Endodermal cell (in vitro differentiated cells): ENCODE results near the gene C6orf15. TPM values are rescaled to one million over a fixed set of nuclear protein-coding genes. Genes with fewer than 3 reads are reported as not detected.

Experiments
- DNase-seq: peaks from one replicate; pipeline ENCODE4 v3.0.0-alpha.2; 2017
- H3K27ac ChIP-seq: 2 replicates; pipeline ENCODE4 v1.5.1; 2013; ENCODE audit warnings: mild to moderate bottlenecking, low read depth, low read length, moderate library complexity
- H3K27me3 ChIP-seq: 2 replicates; pipeline ENCODE4 v1.6.1; 2013; ENCODE audit warnings: mild to moderate bottlenecking, low read length, moderate library complexity; ENCODE audit not compliant: insufficient read depth, control insufficient read depth, poor library complexity, severe bottlenecking
- H3K36me3 ChIP-seq: 2 replicates; pipeline ENCODE4 v1.7.0; 2013; ENCODE audit warnings: mild to moderate bottlenecking, low read length, moderate library complexity; ENCODE audit not compliant: control insufficient read depth, insufficient read depth
- H3K4me1 ChIP-seq: one replicate; pipeline ENCODE4 v1.7.0; 2013; ENCODE audit warnings: low read length; ENCODE audit not compliant: control insufficient read depth, insufficient read depth
- H3K4me3 ChIP-seq: 2 replicates; pipeline ENCODE4 v1.5.1; 2013; ENCODE audit warnings: mild to moderate bottlenecking, low read length, moderate library complexity
- H3K9ac ChIP-seq: 2 replicates; pipeline ENCODE4 v1.6.1; 2013; ENCODE audit warnings: mild to moderate bottlenecking, low read length, moderate library complexity; ENCODE audit not compliant: poor library complexity, severe bottlenecking; ENCODE audit errors: extremely low read depth
- H3K9me3 ChIP-seq: 2 replicates; pipeline ENCODE4 v1.6.1; 2013; ENCODE audit warnings: mild to moderate bottlenecking, low read length, moderate library complexity; ENCODE audit not compliant: control insufficient read depth
- H3K27ac Mint-ChIP-seq: 2 replicates; pipeline ENCODE4 v1.8.0; 2020; ENCODE audit warnings: mixed read lengths
- H3K27me3 Mint-ChIP-seq: 2 replicates; pipeline ENCODE4 v1.8.0; 2021; ENCODE audit warnings: mild to moderate bottlenecking, mixed read lengths; ENCODE audit not compliant: insufficient read depth
- H3K36me3 Mint-ChIP-seq: 2 replicates; pipeline ENCODE4 v1.8.0; 2020; ENCODE audit warnings: low read depth, mixed read lengths
- H3K4me1 Mint-ChIP-seq: 2 replicates; pipeline ENCODE4 v1.8.0; 2020; ENCODE audit warnings: mixed read lengths
- H3K4me3 Mint-ChIP-seq: 2 replicates; pipeline ENCODE4 v1.8.0; 2020; ENCODE audit warnings: mild to moderate bottlenecking, moderate library complexity, mixed read lengths
- H3K9me3 Mint-ChIP-seq: 2 replicates; pipeline ENCODE4 v1.8.0; 2020; ENCODE audit warnings: mild to moderate bottlenecking, mixed read lengths
- WGBS, 2 experiments: methylation state at CpG; one replicate each; pipeline versions ENCODE4 v1.1.5 to v1.1.7; 2013; ENCODE audit warnings: missing lambda C conversion rate in 2 of 2, mixed read lengths in 1 of 2; ENCODE audit not compliant: insufficient coverage in 1 of 2, insufficient read length in 1 of 2; 5-methylcytosine and 5-hydroxymethylcytosine counted together
- total RNA-seq, 2 donors: library from RNA; stranded (reverse); fragmentation: NEBNext Ultra II Directional in 1 of 2; extraction: Animal tissue kit (Norgen Biotek cat#: 25700) in 1 of 2; gene quantifications; 2 replicates in 1 of 2; 3 replicates in 1 of 2; pipeline ENCODE4 v1.2.1, GENCODE V29; 2021
- TF ChIP-seq, protein P1 (sequence below): fragments of 200-600 bp; sonication (generic); conservative IDR thresholded peaks from 2 replicates; pipeline ENCODE4 v1.5.0; 2021; ENCODE audit warnings: antibody characterized with exemption, mild to moderate bottlenecking

C6orf15 gene
- total RNA-seq, 2 donors from 2014 or later, result not detected

- no peak overlapping the region for H3K27ac Mint-ChIP-seq
- no peaks in the 10 kb centered on the region for H3K27me3 Mint-ChIP-seq
- peaks cover 50% of the 10 kb centered on the region for H3K36me3 Mint-ChIP-seq
Observed at GRCh38 chr6:31145386-31145785, 33.0 kb upstream of the C6orf15 start.

GRCh38 chr6:31144970-31145340 lies 32.6 kb upstream of the C6orf15 start:
- H3K4me3 ChIP-seq, result no peak overlapping the region
- no peaks in the 10 kb centered on the region for H3K27me3 ChIP-seq
- Mint-ChIP-seq H3K9me3 (no peaks in the 10 kb centered on the region), H3K36me3 (peaks cover 46% of the 10 kb centered on the region), H3K4me1 (peaks cover 8% of the 10 kb centered on the region), H3K27me3 (no peaks in the 10 kb centered on the region), H3K27ac (no peak overlapping the region), H3K4me3 (no peak overlapping the region)
- peaks cover 14% of the 10 kb centered on the region for H3K36me3 ChIP-seq
- TF ChIP-seq, protein P1, sequence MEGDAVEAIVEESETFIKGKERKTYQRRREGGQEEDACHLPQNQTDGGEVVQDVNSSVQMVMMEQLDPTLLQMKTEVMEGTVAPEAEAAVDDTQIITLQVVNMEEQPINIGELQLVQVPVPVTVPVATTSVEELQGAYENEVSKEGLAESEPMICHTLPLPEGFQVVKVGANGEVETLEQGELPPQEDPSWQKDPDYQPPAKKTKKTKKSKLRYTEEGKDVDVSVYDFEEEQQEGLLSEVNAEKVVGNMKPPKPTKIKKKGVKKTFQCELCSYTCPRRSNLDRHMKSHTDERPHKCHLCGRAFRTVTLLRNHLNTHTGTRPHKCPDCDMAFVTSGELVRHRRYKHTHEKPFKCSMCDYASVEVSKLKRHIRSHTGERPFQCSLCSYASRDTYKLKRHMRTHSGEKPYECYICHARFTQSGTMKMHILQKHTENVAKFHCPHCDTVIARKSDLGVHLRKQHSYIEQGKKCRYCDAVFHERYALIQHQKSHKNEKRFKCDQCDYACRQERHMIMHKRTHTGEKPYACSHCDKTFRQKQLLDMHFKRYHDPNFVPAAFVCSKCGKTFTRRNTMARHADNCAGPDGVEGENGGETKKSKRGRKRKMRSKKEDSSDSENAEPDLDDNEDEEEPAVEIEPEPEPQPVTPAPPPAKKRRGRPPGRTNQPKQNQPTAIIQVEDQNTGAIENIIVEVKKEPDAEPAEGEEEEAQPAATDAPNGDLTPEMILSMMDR, result no peak
- H3K9me3 ChIP-seq, result no peaks in the 10 kb centered on the region
- WGBS, 2 experiments, result 89 to 100% methylated on average over 1 to 11 of the region's 11 CpGs
- no peak for DNase-seq
- no peaks in the 10 kb centered on the region for H3K4me1 ChIP-seq
- no peak overlapping the region for H3K9ac ChIP-seq
- no peak overlapping the region for H3K27ac ChIP-seq

More at GRCh38 chr6:31145386-31145785, 33.0 kb upstream of the C6orf15 start:
- Mint-ChIP-seq H3K4me1 (peaks cover 6% of the 10 kb centered on the region), H3K4me3 (no peak overlapping the region), H3K9me3 (no peaks in the 10 kb centered on the region)
- Histone ChIP-seq H3K4me1 (no peaks in the 10 kb centered on the region), H3K4me3 (no peak overlapping the region), H3K27ac (no peak overlapping the region), H3K27me3 (no peaks in the 10 kb centered on the region), H3K9ac (no peak overlapping the region), H3K9me3 (no peaks in the 10 kb centered on the region), H3K36me3 (peaks cover 14% of the 10 kb centered on the region)
- DNase-seq, result no peak
- 90% methylated on average over 2 to 10 of the region's 10 CpGs for WGBS, 2 experiments
- TF ChIP-seq, protein P1, result no peak

DNA sequence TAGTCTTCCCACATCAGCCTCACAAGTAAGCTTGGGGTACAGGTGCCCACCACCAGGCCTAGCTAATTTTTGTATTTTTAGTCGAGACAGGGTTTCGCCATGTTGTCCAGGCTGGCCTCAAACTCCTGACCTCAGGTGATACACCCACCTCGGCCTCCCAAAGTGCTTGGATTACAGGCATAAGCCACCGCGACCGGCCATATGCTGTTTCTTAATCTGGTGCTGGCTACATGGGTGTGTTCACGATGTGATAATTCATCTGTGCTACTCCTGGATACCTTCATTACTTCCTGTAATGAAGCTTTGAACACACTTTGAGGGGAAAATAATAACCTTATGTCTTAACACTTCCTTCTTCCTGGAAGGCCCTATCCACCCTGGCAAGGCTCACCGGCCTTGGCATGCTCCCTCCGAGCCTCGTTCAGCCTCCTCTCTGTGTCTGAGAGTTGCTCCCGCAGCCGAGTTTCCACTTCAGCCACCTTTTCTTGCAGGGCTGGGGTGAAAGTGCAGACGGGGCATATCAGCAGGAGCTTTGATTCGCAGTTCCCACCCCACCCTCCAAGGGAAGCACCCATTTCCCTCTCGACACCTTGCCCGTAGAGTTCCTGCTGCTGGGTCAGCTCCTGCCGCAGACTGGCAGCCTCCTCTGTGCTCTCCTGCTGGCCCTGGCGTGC lies 32.1 kb upstream of the C6orf15 start:
- H3K27me3 ChIP-seq, result no peaks in the 10 kb centered on the region
- no peak for DNase-seq
- H3K9me3 ChIP-seq, result no peaks in the 10 kb centered on the region
- Mint-ChIP-seq H3K27ac (no peak overlapping the region), H3K4me1 (peaks cover 13% of the 10 kb centered on the region), H3K9me3 (no peaks in the 10 kb centered on the region), H3K36me3 (peaks cover 42% of the 10 kb centered on the region), H3K27me3 (no peaks in the 10 kb centered on the region), H3K4me3 (no peak overlapping the region)
- H3K4me3 ChIP-seq, result no peak overlapping the region
- TF ChIP-seq, protein P1, result no peak
- no peaks in the 10 kb centered on the region for H3K4me1 ChIP-seq
- H3K27ac ChIP-seq, result no peak overlapping the region
- WGBS, 2 experiments, result 90 to 94% methylated on average over 15 to 18 of the region's 18 CpGs
- H3K9ac ChIP-seq, result no peak overlapping the region
- peaks cover 10% of the 10 kb centered on the region for H3K36me3 ChIP-seq
